Ovary (tissue), 9 donors: ENCODE results near the gene TMEM30B. TPM values are rescaled to one million over a fixed set of nuclear protein-coding genes. Genes with fewer than 3 reads are reported as not detected.

ENCODE experiments used
- DNase-seq, 5 donors: peaks; one replicate each; pipeline ENCODE4 v3.0.0-alpha.2; 2019 to 2020
- H3K27ac ChIP-seq, 2 donors: fragments of 200-600 bp; one replicate each; pipeline versions ENCODE4 v1.5.1 to v1.8.0; 2019 to 2022
- H3K27me3 ChIP-seq: fragments of 200-600 bp; one replicate; pipeline ENCODE4 v1.8.0; 2022
- H3K36me3 ChIP-seq: fragments of 200-600 bp; sonication (generic); one replicate; pipeline ENCODE4 v1.5.1; 2019
- H3K4me1 ChIP-seq: one replicate; pipeline ENCODE4 v1.8.1; 2013; ENCODE audit warnings: mild to moderate bottlenecking, moderate library complexity; ENCODE audit not compliant: insufficient read depth
- H3K4me3 ChIP-seq: fragments of 200-600 bp; sonication (generic); one replicate; pipeline ENCODE4 v1.5.1; 2017
- H3K9me3 ChIP-seq, 2 donors: fragments of 200-600 bp in 1 of 2; sonication (generic) in 1 of 2; one replicate each; pipeline versions ENCODE4 v1.5.1 to v1.8.1; 2013 to 2019; ENCODE audit warnings: mild to moderate bottlenecking in 1 of 2, moderate library complexity in 1 of 2
- EP300 ChIP-seq: sonication (generic); formaldehyde crosslinking; IDR thresholded peaks from one replicate; pipeline ENCODE4 v1.6.1; 2017; ENCODE audit warnings: antibody characterized with exemption
- POLR2A ChIP-seq: fragments of 450-650 bp; IDR thresholded peaks from one replicate; pipeline ENCODE4 v1.6.1; 2017; ENCODE audit warnings: antibody characterized with exemption, mild to moderate bottlenecking, moderate library complexity
- WGBS, 3 donors: extraction: QIAGEN DNeasy Blood & Tissue Kit in 1 of 3; methylation state at CpG; one replicate each; pipeline versions ENCODE4 v1.1.5 to v1.1.7; 2013 to 2017; 5-methylcytosine and 5-hydroxymethylcytosine counted together
- intact Hi-C, 4 donors: fragments of 100-400 bp; cut with DNase I; formaldehyde crosslinking; loops; one replicate each; pipeline versions ENCODE4 v1.11.0 to v1.15.1; 2022 to 2023
- polyA plus RNA-seq, 2 donors: library from polyadenylated mRNA; stranded (reverse); fragments of 200-250 nt in 1 of 2; fragments of 350-450 nt in 1 of 2; fragmentation: Illumina TruSeq in 1 of 2; extraction: RNeasy Lipid Tissue Mini Kit (QIAGEN cat#74804) in 1 of 2; gene quantifications; one replicate each; pipeline ENCODE4 v1.2.3, GENCODE V29; 2013 to 2014
- total RNA-seq, 7 donors: library from RNA; depleted of rRNA in 2 of 7; stranded (reverse); fragments of >200 nt in 2 of 7; fragmentation: NEBNext Ultra II Directional in 3 of 7; extraction: Animal tissue kit (Norgen Biotek cat#: 25700) in 3 of 7; gene quantifications; one replicate each; pipeline versions ENCODE4 v1.1.0 to v1.2.4, GENCODE V29; 2016 to 2023
- TF ChIP-seq, protein P1 (sequence below), 3 donors: fragments of 450-650 bp in 2 of 3; fragments of 200-600 bp in 1 of 3; IDR thresholded peaks; one replicate each; pipeline versions ENCODE4 v1.5.1 to v1.8.0; 2016 to 2022; ENCODE audit warnings: antibody characterized with exemption in 3 of 3, mild to moderate bottlenecking in 1 of 3
- donor health status: DM: no; HTN: no; CAD: no; lungs with moderate emphysema.
- donor health status: DM: no; HTN: no; CAD: no.
- donor health status: Bipolar disorder and iron deficiency.
- donor health status: DM: yes; HTN: yes; CAD: no.
- donor health status: DM: no; HTN: no; CAD: no.
- donor health status: DM: yes; HTN: yes; CAD: no.

The TMEM30B gene
- total and polyA plus RNA-seq, 9 donors = 1.2 to 35.3 (median 3.5) TPM

- Histone ChIP-seq H3K4me3 (no peak overlapping the region), H3K27me3 (no peaks in the 10 kb centered on the region), H3K4me1 (peaks cover 2% of the 10 kb centered on the region), H3K36me3 (no peaks in the 10 kb centered on the region), H3K9me3 (no peaks in the 10 kb centered on the region), H3K27ac (no peak overlapping the region)
- DNase-seq = peak; percentile 28 to 82 (median 49)
- intact Hi-C loops = loop anchor here in 3 of 4 donors (10.0 kb wide), 4 partner anchors 232 to 632 kb away; partner anchors contain the start of gene SIX4 (in 1 of the 3)
- TF ChIP-seq POLR2A = no peak
- no peak for TF ChIP-seq EP300
- TF ChIP-seq, protein P1, sequence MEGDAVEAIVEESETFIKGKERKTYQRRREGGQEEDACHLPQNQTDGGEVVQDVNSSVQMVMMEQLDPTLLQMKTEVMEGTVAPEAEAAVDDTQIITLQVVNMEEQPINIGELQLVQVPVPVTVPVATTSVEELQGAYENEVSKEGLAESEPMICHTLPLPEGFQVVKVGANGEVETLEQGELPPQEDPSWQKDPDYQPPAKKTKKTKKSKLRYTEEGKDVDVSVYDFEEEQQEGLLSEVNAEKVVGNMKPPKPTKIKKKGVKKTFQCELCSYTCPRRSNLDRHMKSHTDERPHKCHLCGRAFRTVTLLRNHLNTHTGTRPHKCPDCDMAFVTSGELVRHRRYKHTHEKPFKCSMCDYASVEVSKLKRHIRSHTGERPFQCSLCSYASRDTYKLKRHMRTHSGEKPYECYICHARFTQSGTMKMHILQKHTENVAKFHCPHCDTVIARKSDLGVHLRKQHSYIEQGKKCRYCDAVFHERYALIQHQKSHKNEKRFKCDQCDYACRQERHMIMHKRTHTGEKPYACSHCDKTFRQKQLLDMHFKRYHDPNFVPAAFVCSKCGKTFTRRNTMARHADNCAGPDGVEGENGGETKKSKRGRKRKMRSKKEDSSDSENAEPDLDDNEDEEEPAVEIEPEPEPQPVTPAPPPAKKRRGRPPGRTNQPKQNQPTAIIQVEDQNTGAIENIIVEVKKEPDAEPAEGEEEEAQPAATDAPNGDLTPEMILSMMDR (IDR thresholded peaks at IDR 0.05) = no peak
- 14 to 41% (median 24%) methylated on average over 6 of the region's 6 CpGs for WGBS, 3 donors
Observed at GRCh38 chr14:61256826-61257468, 24.2 kb downstream of the TMEM30B start.

DNA sequence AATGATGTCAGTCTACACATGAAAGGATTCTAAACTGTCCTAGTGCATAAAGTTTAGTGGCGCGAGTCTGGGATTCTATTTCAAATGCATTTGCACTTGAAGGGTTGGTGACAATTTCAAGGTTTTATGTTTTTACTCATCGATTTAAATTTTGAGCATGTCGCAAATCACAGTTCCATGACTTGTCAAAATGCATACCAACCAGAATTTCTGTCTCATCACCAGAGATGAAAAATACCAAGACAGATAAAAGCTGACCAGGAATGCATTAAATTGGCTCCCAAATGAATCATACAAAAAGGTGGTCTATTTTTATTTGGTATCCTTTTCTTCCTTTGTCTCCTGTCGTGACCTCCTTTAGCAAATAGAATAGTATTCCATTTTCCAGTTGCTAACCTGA, 25.2 kb downstream of the TMEM30B start:
- Histone ChIP-seq H3K4me3 (no peak overlapping the region), H3K9me3 (no peaks in the 10 kb centered on the region), H3K27ac (no peak overlapping the region), H3K27me3 (no peaks in the 10 kb centered on the region), H3K4me1 (peaks cover 2% of the 10 kb centered on the region), H3K36me3 (no peaks in the 10 kb centered on the region)
- intact Hi-C loops = loop anchor here in 3 of 4 donors (10.0 kb wide), 4 partner anchors 231 to 631 kb away; partner anchors contain the start of gene SIX4 (in 1 of the 3)
- DNase-seq = no peak
- TF ChIP-seq, protein P1 (IDR thresholded peaks at IDR 0.05) = no peak
- TF ChIP-seq POLR2A (no peak), EP300 (no peak)
- WGBS, 3 donors = 90 to 91% (median 90%) methylated on average over 5 of the region's 5 CpGs

- TF ChIP-seq, protein P1 (IDR thresholded peaks at IDR 0.05) = no peak
- TF ChIP-seq POLR2A = no peak
- TF ChIP-seq EP300 = no peak
- no peak for DNase-seq
- Histone ChIP-seq H3K9me3 (no peaks in the 10 kb centered on the region), H3K4me1 (peaks cover 2% of the 10 kb centered on the region), H3K27me3 (no peaks in the 10 kb centered on the region), H3K36me3 (no peaks in the 10 kb centered on the region), H3K4me3 (no peak overlapping the region), H3K27ac (no peak overlapping the region)
- intact Hi-C loops = loop anchor here (5.0 to 10.0 kb wide), 6 partner anchors 230 to 633 kb away; partner anchors contain the start of gene SIX4 (in 1 of the 4)
- WGBS, 3 donors = 72 to 84% (median 77%) methylated on average over 8 of the region's 8 CpGs
Observed at GRCh38 chr14:61254808-61255526, 26.2 kb downstream of the TMEM30B start.

- H3K9me3 ChIP-seq = no peaks in the 10 kb centered on the region
- intact Hi-C loops = loop anchor here (5.0 to 10.0 kb wide), 6 partner anchors 228 to 631 kb away; partner anchors contain the start of gene SIX4 (in 1 of the 4)
- no peak overlapping the region for H3K4me3 ChIP-seq
- DNase-seq = no peak
- H3K36me3 ChIP-seq = no peaks in the 10 kb centered on the region
- peaks cover 2% of the 10 kb centered on the region for H3K4me1 ChIP-seq
- WGBS, 3 donors = 47 to 54% (median 52%) methylated on average over 4 of the region's 4 CpGs
- TF ChIP-seq POLR2A = no peak
- TF ChIP-seq, protein P1 (IDR thresholded peaks at IDR 0.05) = no peak
- no peak for TF ChIP-seq EP300
- H3K27ac ChIP-seq = no peak overlapping the region
- no peaks in the 10 kb centered on the region for H3K27me3 ChIP-seq
Observed at GRCh38 chr14:61253064-61253738, 27.9 kb downstream of the TMEM30B start.
